Prostate gland (tissue), 2 donors: Measurements from ENCODE around the gene FBXO42.
"Not testable (repeated sequence)": the region's sequence is repeated elsewhere in the genome, so short reads cannot be mapped to it uniquely, and the experiment has no call there.

ENCODE experiments used
- CTCF ChIP-seq, 4 experiments: fragments of 200-600 bp in 2 of 4; fragments of 450-650 bp in 2 of 4; sonication (generic) in 2 of 4; IDR thresholded peaks; 1 replicate in 3 of 4; 2 replicates in 1 of 4; pipeline ENCODE4 v1.5.1; 2016 to 2019; ENCODE audit warnings: antibody characterized with exemption in 4 of 4, mild to moderate bottlenecking in 2 of 4, moderate library complexity in 2 of 4
- POLR2A ChIP-seq: fragments of 450-650 bp; IDR thresholded peaks from one replicate; pipeline ENCODE4 v1.6.1; 2016; ENCODE audit warnings: antibody characterized with exemption, mild to moderate bottlenecking
- POLR2AphosphoS5 ChIP-seq: sonication (generic); formaldehyde crosslinking; IDR thresholded peaks from one replicate; pipeline ENCODE4 v1.6.1; 2017; ENCODE audit warnings: antibody characterized with exemption

GRCh38 chr1:16343276-16343675 lies 9.0 kb downstream of the FBXO42 start:
- TF ChIP-seq CTCF (IDR thresholded peaks at IDR 0.05); POLR2AphosphoS5; POLR2A: not testable (repeated sequence)
